Measurements from ENCODE around the gene CYB561. TPM values are rescaled to one million over a fixed set of nuclear protein-coding genes. Genes with fewer than 3 reads are reported as not detected.

The CYB561 gene, protein sequence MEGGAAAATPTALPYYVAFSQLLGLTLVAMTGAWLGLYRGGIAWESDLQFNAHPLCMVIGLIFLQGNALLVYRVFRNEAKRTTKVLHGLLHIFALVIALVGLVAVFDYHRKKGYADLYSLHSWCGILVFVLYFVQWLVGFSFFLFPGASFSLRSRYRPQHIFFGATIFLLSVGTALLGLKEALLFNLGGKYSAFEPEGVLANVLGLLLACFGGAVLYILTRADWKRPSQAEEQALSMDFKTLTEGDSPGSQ
- 15.4 and 17.4 TPM in 2 replicates for total RNA-seq (2014; rRNA removed; shearing (Covaris generic))
- 40.0 and 45.4 TPM in 2 replicates for polyA plus RNA-seq (2014; cell fraction: nucleus; rRNA removed)

DNA sequence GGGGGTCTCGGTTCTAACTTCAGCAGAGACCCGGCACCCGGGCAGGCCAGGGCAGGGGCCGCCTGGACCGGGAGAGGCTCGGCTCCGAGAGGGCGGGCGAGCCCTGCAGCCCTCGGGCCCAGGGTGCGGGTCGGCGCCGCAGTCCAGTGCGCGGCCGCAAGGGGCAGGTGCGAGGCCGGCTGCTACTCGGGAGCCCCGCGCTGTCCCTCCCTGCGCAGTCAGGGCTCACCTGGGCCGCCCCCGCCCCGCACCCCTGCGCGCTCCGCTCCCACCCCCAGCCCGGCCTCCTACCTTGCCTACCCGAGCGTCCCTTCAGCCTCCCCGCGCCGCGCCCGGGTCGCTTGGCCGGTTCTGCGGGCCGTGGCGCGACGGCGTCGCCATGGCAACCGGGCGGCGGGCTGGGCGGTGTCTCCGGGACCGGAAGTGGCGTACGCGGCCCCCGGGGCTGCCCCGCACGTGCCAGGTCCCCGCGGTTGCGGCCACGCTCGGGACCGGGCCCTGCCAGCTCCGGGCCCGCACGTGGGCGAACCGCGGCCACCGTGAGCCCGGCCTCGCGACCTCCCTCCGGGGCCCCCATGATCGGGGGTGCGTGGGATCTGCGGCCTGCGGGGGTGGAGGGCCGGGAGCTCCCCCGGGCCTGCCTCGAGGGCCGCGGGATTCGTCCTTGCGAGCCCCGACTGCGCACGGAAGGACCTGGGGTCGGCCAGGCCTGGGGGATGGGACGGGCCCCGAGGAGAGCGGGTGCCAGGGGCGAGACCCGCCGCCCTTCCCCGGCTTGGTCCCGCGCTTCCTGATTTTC, at the start of gene CYB561:
Gene CYB561, minus strand, starts transcription at position 353 of the 799 bp plus-strand sequence. CDS start 8,759 bp downstream, outside the sequence.
- DNase-seq (ENCODE audit: extremely low read depth, low read depth): peak; percentile 67

DNA sequence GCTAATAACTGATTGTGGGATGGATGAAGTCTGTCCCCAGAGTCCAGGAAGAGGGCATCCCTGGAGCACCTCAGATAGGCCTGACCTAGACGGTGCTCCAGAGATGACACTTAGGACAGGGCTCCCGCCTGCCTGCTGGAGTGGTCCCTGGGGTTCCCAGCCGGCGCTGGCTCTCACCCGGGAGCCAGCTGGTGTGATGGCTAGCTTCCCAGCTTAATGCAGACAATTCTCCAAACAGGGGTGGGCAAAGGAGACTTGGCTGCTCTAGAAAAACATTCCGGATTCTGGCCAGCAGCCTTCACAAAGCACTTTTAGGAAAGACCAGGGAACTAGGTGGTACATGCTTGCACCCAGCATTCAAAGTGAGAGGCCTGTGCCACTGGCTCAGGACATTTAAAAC, 49.4 kb upstream of the CYB561 start:
- DNase-seq (ENCODE audit: extremely low read depth, low read depth): no peak

DNA sequence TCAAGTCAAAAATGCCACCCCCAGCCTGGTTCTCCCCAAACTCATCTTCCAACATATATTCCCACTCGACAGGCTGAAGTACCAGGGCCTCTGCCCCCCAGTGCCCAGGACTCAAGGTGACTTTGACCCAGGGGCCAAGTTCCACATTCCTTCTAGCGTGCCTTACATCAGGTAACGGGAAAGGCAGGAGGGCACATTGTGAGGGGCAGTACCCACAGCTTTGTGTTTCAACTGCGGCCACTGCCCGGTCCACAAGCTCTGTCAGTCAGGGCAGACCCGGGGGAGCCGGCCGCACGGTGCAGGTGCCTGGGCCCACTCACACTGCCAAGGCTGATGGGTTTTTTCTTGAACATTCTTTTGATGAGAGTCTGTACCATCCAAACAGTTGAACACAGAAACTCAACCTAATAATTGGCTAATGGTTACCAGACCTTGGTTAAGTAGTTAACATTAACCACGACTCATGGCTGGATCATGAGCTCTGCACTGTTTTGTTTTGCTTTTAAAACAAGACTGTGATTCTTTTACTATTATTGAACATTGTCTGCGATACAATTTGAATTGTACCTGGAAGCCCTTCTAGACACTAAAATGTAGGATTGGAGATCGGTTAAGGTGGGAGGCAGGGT, 48.3 kb upstream of the CYB561 start:
- DNase-seq (ENCODE audit: extremely low read depth, low read depth): no peak

DNA sequence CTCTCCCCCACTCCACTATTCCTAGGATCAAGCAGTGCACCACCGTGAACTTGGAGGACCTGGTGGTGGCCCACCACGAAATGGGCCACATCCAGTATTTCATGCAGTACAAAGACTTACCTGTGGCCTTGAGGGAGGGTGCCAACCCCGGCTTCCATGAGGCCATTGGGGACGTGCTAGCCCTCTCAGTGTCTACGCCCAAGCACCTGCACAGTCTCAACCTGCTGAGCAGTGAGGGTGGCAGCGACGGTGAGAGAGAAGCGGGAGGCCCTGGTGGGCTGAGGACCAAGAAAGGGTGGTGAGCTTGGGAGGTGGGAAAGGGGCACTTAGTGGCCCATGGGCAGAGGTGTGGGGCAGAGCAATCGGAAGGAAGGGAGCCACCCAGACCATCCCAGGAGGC, 47.3 kb upstream of the CYB561 start:
- no peak for DNase-seq (ENCODE audit: extremely low read depth, low read depth)

GRCh38 chr17:63492940-63493339, 46.8 kb upstream of the CYB561 start:
- DNase-seq (ENCODE audit: extremely low read depth, low read depth): no peak

GRCh38 chr17:63491977-63492618, 46.0 kb upstream of the CYB561 start:
- no peak for DNase-seq (ENCODE audit: extremely low read depth, low read depth)

- DNase-seq (ENCODE audit: extremely low read depth, low read depth): no peak
These were observed 45.3 kb upstream of the CYB561 start for GRCh38 chr17:63491413-63491812.

DNA sequence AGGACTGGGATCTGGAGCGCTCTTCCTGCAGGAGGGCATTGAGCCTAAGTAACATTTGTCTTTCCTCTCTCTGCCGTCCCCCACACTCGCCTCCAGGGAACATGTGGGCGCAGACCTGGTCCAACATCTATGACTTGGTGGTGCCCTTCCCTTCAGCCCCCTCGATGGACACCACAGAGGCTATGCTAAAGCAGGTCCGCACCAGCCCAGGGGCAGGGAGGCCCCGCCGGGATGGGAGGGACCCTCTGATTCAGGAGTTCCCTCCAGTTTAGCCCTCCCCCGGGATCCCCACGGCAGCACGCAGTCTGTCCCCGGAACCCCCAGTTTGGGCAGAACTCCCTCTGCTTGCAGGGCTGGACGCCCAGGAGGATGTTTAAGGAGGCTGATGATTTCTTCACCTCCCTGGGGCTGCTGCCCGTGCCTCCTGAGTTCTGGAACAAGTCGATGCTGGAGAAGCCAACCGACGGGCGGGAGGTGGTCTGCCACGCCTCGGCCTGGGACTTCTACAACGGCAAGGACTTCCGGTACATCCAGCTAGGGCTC, 44.8 kb upstream of the CYB561 start:
- DNase-seq (ENCODE audit: extremely low read depth, low read depth): no peak

DNA sequence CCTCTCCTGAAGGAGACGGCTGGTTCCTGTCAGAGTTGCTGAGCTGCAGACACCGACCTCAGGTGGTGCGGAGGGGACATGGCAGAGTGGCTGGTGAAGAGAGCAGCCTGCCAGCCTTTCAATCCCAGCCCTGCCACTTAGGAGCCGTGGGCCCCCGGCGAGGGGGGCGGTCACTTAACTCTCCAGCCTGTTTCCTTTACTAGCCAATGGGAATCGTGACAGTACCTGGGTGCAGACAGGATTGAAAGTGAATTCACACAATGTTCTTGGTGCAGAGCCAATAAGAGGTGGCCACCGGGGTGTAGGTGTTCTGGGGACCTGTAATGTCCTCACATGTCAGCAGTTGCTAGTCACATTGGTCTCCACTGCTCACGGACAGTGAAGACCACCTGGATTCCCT, 44.2 kb upstream of the CYB561 start:
- DNase-seq (ENCODE audit: extremely low read depth, low read depth): no peak

- DNase-seq (ENCODE audit: extremely low read depth, low read depth): no peak
These were observed 43.2 kb upstream of the CYB561 start for GRCh38 chr17:63489291-63489690.

GRCh38 chr17:63488851-63489250, 42.7 kb upstream of the CYB561 start:
- DNase-seq (ENCODE audit: extremely low read depth, low read depth): no peak

DNA sequence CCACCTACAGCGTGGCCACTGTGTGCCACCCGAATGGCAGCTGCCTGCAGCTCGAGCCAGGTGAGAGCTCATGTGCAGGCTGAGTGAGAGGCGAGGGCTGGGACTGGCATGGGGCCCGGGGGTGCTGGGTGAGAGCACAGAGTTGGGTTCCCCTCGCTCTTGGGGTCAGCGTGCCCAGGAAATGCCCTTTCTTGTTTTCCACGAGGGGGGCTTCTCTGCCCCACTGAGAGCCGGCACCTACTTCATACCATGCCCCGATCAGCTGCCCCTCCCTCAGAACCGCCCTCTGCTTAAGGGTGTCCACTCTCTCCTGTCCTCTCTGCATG, 40.9 kb upstream of the CYB561 start:
- no peak for DNase-seq (ENCODE audit: extremely low read depth, low read depth)

- DNase-seq (ENCODE audit: extremely low read depth, low read depth): no peak
These were observed 40.4 kb upstream of the CYB561 start for GRCh38 chr17:63486317-63487013.

DNA sequence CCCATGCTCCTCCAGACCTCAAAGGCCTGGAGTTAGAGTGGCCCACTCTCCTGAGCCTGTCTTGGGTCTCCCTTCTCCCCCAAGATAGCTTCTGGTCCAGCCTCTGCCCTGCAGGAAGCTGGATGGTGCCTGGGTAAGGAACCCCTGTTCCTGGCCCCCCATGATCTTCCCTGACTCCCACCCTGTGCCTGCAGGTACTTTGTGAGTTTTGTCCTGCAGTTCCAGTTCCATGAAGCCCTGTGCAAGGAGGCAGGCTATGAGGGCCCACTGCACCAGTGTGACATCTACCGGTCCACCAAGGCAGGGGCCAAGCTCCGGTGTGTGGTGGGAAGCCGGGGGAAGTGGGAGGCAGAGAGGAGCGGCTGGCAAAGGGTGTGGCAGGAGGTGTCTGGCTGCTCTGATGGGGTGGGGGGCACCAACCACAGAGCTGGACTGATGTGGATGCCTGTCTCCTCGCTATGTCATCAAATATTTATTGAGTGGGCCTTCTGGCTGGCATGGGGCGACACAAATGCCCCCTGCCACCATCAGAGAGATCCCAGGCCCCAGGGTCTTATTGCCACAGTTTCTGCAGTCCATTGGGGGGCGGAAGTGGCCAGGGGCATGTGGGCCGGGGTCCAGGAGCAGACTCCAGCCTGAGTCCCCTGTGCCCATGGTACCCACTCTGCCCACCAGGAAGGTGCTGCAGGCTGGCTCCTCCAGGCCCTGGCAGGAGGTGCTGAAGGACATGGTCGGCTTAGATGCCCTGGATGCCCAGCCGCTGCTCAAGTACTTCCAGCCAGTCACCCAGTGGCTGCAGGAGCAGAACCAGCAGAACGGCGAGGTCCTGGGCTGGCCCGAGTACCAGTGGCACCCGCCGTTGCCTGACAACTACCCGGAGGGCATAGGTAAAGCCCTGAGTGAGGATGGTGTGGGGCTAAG, 37.8 kb upstream of the CYB561 start:
- DNase-seq (ENCODE audit: extremely low read depth, low read depth): no peak

GRCh38 chr17:63483038-63483437, 36.9 kb upstream of the CYB561 start:
- DNase-seq (ENCODE audit: extremely low read depth, low read depth): no peak

- DNase-seq (ENCODE audit: extremely low read depth, low read depth): no peak
These were observed 36.4 kb upstream of the CYB561 start for GRCh38 chr17:63482509-63482908.

DNA sequence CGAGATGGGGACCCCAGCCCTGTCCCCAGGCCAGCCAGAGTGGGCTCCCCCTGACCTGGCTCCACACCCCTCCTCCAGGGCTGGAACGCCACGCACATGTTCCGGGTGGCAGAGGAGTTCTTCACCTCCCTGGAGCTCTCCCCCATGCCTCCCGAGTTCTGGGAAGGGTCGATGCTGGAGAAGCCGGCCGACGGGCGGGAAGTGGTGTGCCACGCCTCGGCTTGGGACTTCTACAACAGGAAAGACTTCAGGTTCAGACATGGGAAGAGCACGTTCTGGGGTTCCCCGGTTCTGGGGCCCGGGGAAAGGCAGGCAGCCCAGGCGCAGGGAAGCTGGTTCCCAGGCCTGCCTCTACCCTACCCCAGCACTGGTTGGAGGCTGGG, 35.4 kb upstream of the CYB561 start:
- DNase-seq (ENCODE audit: extremely low read depth, low read depth): no peak

DNA sequence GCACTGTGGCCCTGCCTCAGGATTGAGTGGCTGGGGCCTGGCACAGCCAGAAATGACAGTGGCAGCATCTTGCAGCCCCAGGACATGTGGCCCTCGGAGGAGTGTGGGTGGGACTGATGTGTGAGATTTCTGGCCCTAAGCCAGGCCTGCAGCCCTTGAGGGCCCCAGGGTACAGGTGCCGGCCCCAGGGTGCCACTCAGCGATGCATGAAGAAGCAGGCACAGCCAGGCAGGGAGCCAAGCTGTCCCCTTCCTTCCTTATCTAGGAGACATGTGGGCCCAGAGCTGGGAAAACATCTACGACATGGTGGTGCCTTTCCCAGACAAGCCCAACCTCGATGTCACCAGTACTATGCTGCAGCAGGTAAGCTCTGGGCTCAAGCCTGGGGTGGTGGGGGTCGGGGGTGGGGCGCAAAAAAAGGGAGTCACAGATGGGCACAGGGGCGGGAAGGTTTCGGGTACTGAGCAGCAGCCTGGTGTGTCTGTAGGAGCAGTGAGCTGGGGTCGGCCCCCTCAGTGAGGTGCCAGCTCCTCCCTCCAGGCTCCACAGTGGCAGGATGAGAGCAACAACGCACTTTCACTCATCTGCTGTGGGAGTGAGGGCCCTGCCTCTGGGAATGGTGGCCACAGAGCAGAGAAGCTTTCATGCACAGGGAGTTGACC, 34.9 kb upstream of the CYB561 start:
- no peak for DNase-seq (ENCODE audit: extremely low read depth, low read depth)

All from NCI-H460 (cell line).